Sigmoid colon (tissue), 4 donors: ENCODE measurements around the gene HAUS8.

Experiments used
- EP300 ChIP-seq, 4 donors: sonication (generic); formaldehyde crosslinking; IDR thresholded peaks; one replicate each; pipeline ENCODE4 v1.6.1; 2017; ENCODE audit warnings: antibody characterized with exemption in 4 of 4
- POLR2A ChIP-seq, 2 donors: fragments of 450-650 bp; IDR thresholded peaks; one replicate each; pipeline ENCODE4 v1.6.1; 2016; ENCODE audit warnings: antibody characterized with exemption in 2 of 2, mild to moderate bottlenecking in 2 of 2, moderate library complexity in 2 of 2
- TF ChIP-seq, protein P1 (sequence below), 4 experiments: fragments of 450-650 bp in 3 of 4; fragments of 200-600 bp in 1 of 4; IDR thresholded peaks; one replicate each; pipeline ENCODE4 v1.5.1; 2016 to 2019; ENCODE audit warnings: antibody characterized with exemption in 4 of 4, mild to moderate bottlenecking in 3 of 4, moderate library complexity in 2 of 4

GRCh38 chr19:17112700-17113099 lies 37.4 kb upstream of the HAUS8 start:
- TF ChIP-seq, protein P1, sequence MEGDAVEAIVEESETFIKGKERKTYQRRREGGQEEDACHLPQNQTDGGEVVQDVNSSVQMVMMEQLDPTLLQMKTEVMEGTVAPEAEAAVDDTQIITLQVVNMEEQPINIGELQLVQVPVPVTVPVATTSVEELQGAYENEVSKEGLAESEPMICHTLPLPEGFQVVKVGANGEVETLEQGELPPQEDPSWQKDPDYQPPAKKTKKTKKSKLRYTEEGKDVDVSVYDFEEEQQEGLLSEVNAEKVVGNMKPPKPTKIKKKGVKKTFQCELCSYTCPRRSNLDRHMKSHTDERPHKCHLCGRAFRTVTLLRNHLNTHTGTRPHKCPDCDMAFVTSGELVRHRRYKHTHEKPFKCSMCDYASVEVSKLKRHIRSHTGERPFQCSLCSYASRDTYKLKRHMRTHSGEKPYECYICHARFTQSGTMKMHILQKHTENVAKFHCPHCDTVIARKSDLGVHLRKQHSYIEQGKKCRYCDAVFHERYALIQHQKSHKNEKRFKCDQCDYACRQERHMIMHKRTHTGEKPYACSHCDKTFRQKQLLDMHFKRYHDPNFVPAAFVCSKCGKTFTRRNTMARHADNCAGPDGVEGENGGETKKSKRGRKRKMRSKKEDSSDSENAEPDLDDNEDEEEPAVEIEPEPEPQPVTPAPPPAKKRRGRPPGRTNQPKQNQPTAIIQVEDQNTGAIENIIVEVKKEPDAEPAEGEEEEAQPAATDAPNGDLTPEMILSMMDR (IDR thresholded peaks at IDR 0.05), result no peak
- TF ChIP-seq POLR2A (IDR thresholded peaks at IDR 0.05), result no peak
- TF ChIP-seq EP300 (IDR thresholded peaks at IDR 0.05), result no peak
